CD4-positive, alpha-beta T cell treated with Interleukin-4 for 1 hour (primary cell): ENCODE data around the gene TBC1D10A.

Source experiments
- DNase-seq, 2 donors: peaks; one replicate each; pipeline ENCODE4 v3.0.0-alpha.2; 2020 to 2022

TBC1D10A gene

GRCh38 chr22:30285176-30285845, 41.4 kb downstream of the TBC1D10A start:
- no peak for DNase-seq

DNA sequence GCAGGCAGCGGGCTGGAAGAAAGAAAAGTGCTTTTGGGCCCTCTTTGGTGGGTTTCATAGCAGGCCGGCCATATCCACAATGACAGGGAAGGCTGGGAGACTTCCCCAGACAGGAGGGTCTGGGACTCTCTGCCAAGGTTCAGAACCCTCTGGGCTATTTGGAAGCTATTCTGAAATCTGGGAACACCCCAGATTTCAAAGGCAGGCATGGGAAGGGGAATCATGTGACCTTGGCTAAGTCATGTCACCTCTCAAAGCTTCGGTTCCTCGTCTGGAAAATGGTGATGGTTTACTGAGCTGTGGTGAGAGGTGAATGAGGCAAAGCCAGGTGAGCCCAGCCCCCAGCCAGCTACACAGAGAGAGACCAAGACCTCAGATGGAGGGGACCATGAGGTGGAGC, 42.1 kb downstream of the TBC1D10A start:
- no peak for DNase-seq

- DNase-seq, result no peak
Measured at GRCh38 chr22:30284172-30284571, 42.6 kb downstream of the TBC1D10A start.

- no peak for DNase-seq
Measured at GRCh38 chr22:30283342-30283741, 43.4 kb downstream of the TBC1D10A start.

DNA sequence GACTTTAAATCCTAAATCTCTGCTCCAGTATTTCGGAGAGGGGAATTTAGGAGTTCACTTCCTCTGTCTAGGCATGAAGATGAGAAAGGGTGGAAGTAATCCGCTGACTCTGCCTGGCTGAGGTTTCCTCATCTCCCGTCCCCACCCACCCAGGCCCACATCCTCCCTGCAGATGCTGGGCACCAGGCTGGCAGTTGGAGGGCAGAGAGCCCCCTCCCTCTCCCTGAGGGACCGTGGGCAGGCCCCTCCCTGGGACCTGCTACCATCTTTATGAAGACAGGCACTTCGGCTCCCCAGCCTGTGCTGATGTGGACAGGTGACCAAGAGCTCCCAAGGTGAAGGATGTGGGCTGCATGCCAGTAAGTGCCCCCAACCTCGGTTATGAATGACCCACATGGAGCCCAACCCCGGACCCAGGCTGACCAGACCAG, 44.1 kb downstream of the TBC1D10A start:
- no peak for DNase-seq

DNA sequence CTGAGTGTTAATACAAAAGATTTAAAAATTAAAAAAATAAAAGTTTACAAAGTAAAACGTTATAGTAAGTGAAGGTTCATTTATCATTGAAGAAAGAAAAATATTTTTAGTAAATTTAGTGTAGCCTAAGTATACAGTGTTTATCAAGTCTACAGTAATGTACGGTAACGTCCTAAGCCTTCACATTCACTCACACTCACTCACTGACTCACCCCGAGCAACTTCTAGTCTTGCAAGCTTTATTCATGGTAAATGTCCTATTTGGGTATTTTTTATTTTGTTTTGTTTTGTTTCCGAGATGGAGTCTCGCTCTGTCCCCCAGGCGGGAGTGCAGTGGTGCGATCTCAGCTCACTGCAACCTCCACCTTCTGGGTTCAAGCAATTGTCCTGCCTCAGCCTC, 46.2 kb downstream of the TBC1D10A start:
- no peak for DNase-seq

- no peak for DNase-seq
Measured at GRCh38 chr22:30279932-30280331, 46.8 kb downstream of the TBC1D10A start.

DNA sequence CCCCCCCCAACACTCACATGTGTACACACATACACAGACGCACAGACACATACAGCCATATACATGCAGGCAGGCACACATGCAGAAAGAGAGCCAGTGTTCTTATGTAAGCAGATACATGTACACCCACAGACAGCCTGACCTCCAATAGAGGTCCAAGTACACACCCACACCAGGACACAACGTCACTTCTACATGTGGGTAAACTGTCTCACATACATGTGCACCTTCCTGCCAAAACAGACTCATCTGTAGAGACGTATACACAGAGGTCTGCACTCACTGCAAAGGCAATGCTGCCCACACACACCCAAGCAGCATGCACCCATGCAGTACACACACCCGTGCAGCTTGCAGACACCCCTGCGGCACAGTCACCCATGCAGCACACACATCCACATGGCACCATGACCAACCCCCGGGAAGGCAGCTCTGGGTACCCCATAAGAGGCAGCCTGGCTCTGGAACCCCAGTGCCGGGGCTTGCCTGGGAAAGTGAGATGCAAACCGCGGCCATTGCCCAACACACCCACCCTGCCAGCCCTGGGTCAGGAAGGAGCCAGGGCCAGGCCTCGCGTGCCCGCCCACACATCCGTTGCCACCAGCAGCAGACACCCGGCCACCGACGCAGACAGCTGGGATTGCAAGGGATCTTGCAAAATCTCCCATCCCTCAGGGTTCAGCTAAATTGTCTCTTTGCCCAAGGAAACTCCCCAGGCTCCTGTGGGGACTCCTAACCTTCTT, 47.5 kb downstream of the TBC1D10A start:
- peak in 1 of 2 donors; percentile 45 for DNase-seq

GRCh38 chr22:30277547-30278344, 49.0 kb downstream of the TBC1D10A start:
- peak in 1 of 2 donors; percentile 32 for DNase-seq

- no peak for DNase-seq
Measured at GRCh38 chr22:30276039-30276438, 50.7 kb downstream of the TBC1D10A start.

- DNase-seq, result peak; percentile 39 to 51
Measured at GRCh38 chr22:30275625-30276024, 51.1 kb downstream of the TBC1D10A start.

GRCh38 chr22:30274437-30274812, 52.3 kb downstream of the TBC1D10A start:
- no peak for DNase-seq

GRCh38 chr22:30273711-30274436, 52.9 kb downstream of the TBC1D10A start:
- DNase-seq, result no peak

DNA sequence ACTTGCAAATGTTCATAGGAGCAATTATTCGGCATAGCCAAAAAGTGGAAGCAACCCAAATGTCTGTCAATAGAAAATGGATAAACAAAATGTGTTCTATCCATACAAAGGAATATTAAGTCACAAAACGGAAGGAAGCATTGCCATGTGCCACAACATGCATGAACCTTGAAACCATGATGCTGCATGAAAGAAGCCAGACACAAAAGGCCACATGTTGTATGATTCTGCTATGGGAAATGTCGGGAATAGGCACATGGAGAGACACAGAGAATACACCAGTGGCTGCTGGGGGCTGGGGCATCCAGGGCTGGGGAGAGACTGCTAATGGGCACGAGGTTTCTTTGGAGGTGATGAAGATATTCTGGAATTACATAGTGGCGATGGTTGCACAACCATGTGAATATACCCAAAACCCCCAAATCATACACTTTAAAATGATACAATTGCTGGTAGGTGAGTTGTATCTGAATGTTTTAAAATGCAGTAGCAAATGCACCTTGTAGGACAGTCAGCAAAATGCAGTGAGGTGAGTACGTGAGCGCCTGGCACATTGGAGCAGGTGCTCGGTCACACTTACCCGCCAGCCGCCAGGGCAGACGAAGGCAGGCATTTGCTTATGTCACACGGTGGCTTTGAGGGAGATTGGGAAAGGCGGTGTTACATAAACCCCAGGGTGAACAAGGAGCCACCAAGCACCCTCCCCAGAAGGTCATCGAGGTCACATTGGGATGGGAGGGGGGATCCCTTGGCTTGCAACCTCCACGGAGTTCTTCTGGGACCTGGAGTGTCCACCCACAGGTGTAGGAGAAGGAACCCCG, 53.8 kb downstream of the TBC1D10A start:
- DNase-seq, result peak in 1 of 2 donors; percentile 58

DNA sequence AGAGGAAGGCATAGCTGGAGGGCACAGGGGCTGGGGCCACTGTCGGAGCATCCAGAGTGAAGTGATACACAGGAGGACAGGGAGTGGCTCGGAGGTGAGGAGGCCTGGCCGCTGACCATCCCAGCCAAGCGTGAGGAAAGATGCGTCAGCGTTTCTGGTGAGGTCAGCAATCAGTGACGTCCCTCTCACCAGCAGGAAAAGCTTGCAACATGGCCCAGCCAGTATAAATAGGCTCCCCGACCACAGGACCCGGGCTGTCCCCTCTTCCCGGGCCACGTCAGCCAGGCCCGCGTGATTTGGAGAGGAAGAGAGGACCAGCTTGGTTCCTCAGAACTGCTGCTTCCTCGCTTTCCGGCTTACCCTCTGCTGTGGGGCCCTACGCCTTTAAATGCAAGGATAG, 55.9 kb downstream of the TBC1D10A start:
- DNase-seq, result peak in 1 of 2 donors; percentile 90

DNA sequence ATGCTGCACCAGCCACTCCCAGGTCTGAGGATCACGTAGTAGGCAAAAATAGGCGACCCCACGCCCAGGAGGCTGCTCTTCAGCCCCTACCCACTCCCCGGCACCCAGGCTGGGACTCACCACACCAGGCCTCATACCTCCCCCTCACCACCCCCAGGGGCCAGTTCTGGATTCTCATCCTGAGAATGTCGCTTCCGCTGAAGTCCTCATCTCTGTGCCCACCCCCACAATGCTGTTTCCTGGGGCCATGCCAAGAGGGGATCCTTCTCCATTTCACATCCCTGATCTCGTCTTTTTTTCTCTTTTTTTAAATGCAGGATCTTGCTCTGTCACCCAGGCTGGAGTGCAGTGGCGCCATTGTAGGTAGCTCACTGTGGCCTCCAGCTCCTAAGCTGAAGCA, 58.4 kb downstream of the TBC1D10A start:
- no peak for DNase-seq

- DNase-seq, result peak; percentile 58 to 71
Measured at GRCh38 chr22:30267382-30268302, 59.1 kb downstream of the TBC1D10A start.

- peak; percentile 82 to 83 for DNase-seq
Measured at GRCh38 chr22:30266445-30267381, 60.0 kb downstream of the TBC1D10A start, which contains the start of gene OSM. OSM (minus strand) TSS chr22:30266851; CDS start chr22:30266799, 52 bp downstream.

DNA sequence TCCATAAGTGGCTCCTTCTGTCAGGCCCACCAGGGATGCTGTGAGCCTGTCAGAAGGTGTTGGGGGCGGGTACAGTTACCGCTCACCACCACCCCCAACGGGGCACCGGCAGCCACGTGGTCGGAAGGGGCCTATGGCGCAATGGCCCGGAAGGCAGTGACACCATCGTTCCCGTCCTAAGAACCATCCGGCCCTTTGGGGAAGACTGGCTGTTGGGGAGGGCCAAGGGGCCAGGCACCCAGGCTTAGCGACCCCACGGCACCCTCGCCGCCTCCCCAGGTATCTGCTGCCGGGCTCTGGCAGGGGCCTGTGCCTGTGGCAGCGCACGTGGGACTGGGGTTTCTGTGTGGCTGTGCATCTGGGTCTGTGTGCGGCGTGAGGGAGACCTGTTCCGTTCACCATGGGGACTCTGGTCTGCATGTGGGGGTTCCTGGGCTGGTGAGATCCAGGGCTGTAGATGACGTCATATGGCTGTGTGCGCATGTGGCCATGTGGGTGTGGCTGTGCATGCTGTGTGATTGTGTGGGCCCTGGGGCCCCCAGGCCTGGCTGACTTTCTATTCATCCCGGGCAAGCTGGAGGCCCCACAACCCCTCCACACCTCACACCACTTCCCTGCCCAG, 60.8 kb downstream of the TBC1D10A start:
- DNase-seq, result peak; percentile 87 to 90
